ENCODE data around the gene APOL3.
"Not testable (repeated sequence)": the region's sequence is repeated elsewhere in the genome, so short reads cannot be mapped to it uniquely, and the experiment has no call there.

APOL3 gene

DNA sequence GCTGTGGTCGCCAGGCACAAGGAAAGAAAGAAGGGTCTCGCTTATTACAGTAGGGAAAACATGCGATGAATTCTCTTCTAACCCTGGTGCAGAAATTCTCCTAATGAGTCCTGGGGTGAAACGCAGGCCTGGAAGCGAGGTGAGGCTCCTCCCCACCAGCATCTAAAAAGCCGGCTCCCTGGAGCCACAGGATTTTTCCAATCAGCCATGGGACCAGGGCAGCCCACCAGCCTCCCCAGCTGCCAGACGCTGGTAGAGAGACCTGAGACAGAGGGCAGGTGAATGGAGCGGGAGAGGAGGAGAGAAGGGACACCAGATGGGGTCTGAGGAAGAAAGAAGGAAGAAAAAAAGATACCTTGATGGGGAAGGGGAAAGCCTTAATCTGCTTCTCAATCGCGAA lies 28.6 kb downstream of the APOL3 start:
- DNase-seq, result no peak

DNA sequence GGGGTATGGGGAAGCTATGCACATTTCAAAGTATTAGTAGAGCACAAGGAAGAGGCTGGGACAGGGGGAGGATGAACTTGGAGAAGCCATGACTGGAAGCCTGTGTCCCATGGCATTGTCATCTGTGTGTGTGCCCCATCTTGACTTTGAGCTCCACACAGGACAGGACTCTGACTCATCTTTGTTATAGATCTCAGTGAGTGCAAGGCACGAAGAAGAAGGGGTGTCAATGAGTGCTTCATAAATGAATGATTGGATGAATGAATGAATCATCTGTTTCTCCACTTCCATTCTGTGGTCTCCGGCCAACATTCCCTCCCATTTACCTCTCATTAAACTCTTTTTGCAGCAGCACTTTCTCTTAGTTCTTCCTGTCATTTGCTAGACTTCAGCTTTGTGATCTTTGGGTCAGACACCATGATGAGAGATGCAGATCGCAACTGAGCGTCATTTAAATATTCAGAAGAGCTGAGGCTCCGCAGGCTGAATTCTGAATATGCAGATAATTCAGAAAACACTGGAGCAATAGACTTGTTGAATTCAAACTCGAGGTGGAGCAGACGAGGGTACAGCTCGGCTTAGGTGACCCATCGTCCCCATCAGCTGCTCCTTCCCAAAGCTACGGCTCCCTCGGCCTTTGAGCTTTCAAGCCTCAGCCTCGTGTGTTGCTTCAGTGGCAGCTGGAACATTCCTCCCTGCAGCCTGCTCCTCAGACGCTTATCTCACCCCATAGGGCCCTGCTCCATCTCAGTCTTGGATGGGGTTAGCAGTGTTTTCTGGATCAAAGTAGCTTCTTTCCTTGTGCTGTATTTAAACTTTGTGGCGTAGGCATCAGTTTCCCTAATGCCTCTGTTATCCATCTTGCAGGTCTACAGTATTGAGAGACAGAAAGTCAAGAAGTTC lies 30.8 kb downstream of the APOL3 start:
- DNase-seq, result no peak

DNA sequence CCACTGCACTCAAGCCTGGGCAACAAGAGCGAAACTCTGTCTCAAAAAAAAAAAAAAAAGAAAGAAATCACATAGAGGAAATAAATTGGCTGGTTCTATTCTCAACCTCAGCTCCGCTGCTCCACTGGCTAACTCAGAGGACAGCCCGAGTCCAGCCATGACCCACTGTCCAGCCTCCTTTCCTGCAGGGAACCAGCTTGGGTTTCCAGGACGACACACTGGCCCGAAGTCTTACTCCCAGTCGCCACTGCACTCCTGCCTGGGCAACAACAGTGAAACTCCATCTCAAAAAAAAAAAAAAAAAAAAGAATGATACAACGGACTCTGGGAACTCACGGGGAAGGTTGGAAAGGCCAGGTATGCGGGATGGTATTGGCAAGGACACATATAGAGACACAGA lies 31.5 kb downstream of the APOL3 start:
- DNase-seq, result no peak

GRCh38 chr22:36125994-36126531 lies 34.5 kb downstream of the APOL3 start:
- DNase-seq, result no peak

GRCh38 chr22:36125434-36125833 lies 35.1 kb downstream of the APOL3 start:
- DNase-seq, result no peak

DNA sequence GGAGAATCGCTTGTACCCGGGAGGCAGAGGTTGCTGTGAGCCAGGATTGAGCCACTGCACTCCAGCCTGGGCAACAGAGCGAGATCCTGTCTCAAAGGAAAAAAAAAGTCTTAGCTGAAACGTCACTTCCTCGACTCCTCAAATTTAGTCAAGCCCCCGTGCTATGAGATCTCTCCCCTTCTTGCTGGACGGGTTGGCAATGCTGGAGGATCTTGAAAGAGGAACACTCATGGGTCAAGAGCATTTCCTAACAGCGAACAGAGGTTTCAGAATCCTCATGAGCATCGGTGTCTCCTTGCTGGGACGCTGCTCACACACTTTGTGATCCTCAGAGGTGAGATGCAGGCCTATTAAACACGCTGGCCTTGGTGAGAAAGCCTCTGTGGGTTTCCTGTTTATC lies 35.9 kb downstream of the APOL3 start:
- no peak for DNase-seq

GRCh38 chr22:36123673-36124630 lies 36.6 kb downstream of the APOL3 start:
- DNase-seq, result peak; percentile 92

DNA sequence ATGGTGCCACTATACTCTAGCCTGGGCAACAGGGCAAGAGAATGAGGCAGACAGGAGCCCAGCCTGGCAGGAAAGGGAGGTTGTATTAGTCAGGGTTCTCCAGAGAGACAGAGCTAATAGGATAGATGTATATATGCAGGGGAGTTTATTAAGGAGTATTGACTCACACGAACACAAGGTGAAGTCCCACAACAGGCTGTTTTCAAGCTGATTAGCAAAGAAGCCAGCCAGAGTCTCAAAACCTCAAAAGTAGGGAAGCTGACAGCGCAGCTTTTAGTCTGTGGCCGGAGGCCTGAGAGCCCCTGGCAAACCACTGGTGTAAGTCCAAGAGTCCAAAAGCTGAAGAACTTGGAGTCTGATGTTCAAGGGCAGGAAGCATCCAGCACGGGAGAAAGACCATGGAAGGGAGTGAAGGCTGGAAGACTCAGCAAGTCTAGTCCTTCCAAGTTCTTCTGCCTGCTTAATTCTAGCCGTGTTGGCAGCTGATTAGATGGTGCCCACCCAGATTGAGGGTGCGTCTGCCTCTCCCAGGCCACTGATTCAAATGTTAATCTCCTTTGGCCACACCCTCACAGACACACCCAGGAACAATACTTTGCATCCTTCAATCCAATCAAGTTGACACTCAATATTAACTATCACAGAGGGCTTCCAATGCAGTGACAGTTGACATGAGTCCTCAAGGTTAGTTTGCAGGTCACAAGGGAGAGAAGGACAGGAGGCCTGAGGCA lies 39.8 kb downstream of the APOL3 start:
- not testable (repeated sequence) for DNase-seq

DNA sequence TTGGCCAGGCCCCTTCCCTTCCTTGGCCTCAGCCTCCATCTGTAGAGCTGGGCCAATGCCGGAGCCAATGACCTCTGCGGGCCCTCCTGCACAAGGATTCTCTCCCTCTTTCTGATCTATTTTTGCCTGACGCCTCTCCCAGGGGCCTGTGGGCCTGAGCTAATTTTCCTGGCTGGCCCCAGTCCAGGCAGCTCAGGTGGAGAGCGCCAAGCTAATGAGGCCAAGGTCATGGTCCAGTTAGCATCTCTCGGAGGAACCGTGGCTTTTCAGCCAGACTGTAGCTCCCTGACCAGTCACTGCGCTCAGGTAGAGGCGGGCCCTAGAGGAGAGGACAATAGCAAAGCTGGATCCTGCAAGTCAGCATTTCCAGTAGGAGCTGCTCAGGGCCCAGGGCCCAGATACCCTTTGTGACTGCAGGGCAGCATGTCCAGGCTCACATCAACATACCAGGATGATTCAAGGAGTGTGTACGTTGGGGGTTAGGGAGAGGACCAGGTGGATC lies 43.5 kb downstream of the APOL3 start:
- DNase-seq, result no peak

DNA sequence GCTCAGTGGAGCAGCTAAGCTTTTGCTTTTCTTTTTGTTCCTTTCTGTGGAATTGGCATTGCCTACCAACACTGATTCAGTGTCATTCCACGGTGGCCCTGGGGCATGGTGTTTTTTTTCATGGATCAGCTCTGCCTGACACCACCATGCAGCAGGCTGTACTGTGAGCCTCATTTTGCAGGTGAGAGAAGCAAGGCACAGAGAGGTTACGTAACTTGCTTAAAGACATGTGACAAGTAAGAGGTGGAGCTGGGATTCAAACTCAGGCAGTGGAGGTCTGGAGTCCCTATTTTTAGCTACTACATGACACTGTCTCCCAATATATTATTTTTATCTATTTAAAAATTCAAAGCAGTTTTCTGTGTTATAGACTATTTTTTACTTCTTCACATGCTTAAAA lies 44.4 kb downstream of the APOL3 start:
- DNase-seq, result no peak

DNA sequence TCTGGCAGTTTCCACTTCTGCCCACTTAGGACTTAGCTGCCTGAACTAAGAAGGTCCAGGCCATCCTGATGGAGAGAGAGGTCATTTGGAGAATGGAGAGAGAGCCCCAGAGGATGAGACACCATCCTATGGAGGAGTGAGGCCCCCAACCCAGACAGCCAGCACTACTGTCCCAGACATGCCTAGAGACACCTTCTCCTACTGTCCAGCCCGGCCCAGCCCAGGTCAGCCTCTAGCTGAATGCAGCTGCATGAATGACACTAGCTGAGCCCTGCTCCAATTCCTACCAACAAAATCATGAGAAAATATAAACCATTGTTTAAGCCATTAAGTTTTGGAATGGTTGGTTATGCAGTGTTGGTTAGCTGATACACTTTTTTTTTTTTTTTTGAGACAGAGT lies 47.4 kb downstream of the APOL3 start:
- DNase-seq, result no peak

GRCh38 chr22:36111316-36111715 lies 49.2 kb downstream of the APOL3 start:
- DNase-seq, result no peak

GRCh38 chr22:36110306-36110881 lies 50.2 kb downstream of the APOL3 start:
- no peak for DNase-seq

DNA sequence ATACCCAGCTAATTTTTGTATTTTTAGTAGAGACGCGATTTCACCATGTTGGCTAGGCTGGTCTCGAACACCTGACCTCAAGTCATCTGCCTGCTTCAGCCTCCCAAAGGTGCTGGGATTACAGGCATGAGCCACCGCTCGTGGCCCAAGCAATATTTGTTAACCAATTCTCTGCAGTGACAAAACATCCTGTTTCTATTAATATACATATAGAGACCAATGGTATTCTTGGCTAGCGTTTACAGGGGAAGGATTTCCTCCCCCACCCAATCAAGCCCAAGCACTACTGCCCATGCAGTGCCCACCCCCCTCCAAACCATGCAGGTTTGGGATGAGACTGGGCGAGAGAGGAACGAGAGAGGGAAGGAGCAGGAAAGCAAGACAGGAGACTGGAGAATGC lies 53.1 kb downstream of the APOL3 start:
- no peak for DNase-seq

DNA sequence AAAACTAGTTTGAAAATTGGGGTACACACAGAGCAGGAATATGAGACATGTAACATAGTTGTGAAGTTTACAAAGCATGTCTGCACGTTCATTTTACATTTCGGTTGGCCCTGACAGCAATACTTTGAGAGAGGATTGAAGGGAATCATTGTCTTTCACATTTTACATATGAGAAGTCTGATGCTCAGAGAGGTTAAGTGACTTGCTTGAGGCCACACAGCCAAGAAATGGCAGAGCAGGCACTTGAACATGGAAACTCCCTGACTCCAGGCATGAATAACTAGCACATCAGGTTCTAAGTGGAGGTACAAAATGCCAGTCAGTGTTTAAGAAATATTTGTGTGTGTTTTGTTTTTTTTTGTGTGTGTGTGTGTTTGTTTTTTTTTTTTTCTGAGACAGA lies 53.6 kb downstream of the APOL3 start:
- DNase-seq, result no peak

GRCh38 chr22:36104988-36105387 lies 55.6 kb downstream of the APOL3 start:
- no peak for DNase-seq

GRCh38 chr22:36104435-36104834 lies 56.1 kb downstream of the APOL3 start:
- DNase-seq, result no peak

- DNase-seq, result no peak
These were observed 56.7 kb downstream of the APOL3 start for GRCh38 chr22:36103891-36104290.

- DNase-seq, result no peak
These were observed 57.6 kb downstream of the APOL3 start for GRCh38 chr22:36102995-36103394.

- DNase-seq, result no peak
These were observed 58.8 kb downstream of the APOL3 start for GRCh38 chr22:36101756-36102155.

DNA sequence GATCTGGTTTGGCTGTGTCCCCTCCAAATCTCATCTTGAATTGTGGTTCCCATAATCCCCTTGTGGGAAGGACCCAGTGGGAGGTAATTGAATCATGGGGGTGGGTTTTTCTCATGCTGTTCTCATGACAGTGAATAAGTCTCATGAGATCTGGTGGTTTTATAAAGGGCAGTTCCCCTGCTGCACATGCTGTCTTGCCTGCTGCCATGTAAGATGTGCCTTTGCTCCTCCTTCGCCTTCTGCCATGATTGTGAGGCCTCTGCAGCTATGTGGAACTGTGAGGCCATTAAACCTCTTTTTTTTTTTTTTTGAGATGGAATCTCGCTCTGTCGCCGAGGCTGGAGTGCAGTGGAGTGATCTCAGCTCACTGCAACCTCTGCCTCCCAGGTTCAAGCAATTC lies 59.6 kb downstream of the APOL3 start:
- DNase-seq, result not testable (repeated sequence)

- DNase-seq, result no peak
These were observed 60.3 kb downstream of the APOL3 start for GRCh38 chr22:36100134-36100824.

Measured in activated CD4-positive, alpha-beta T cell treated with anti-CD3 and anti-CD28 coated beads for 4 hours (primary cell).